ENCODE data around the gene ATXN1.

The ATXN1 gene

GRCh38 chr6:16522937-16523336 lies 238.3 kb downstream of the ATXN1 start:
- DNase-seq: no peak

- no peak for DNase-seq
These were observed 239.7 kb downstream of the ATXN1 start for GRCh38 chr6:16521528-16521927.

- DNase-seq: no peak
These were observed 241.7 kb downstream of the ATXN1 start for GRCh38 chr6:16519265-16520242.

- no peak for DNase-seq
These were observed 243.0 kb downstream of the ATXN1 start for GRCh38 chr6:16518265-16518664.

- DNase-seq: peak; percentile 64
These were observed 247.0 kb downstream of the ATXN1 start for GRCh38 chr6:16514249-16514648.

GRCh38 chr6:16512544-16513290 lies 248.5 kb downstream of the ATXN1 start:
- peak; percentile 37 for DNase-seq

- DNase-seq: no peak
These were observed 249.4 kb downstream of the ATXN1 start for GRCh38 chr6:16511723-16512489.

GRCh38 chr6:16511040-16511660 lies 250.1 kb downstream of the ATXN1 start:
- peak; percentile 39 for DNase-seq

- no peak for DNase-seq
These were observed 251.0 kb downstream of the ATXN1 start for GRCh38 chr6:16510245-16510644.

- no peak for DNase-seq
These were observed 252.3 kb downstream of the ATXN1 start for GRCh38 chr6:16508959-16509358.

- no peak for DNase-seq
These were observed 255.4 kb downstream of the ATXN1 start for GRCh38 chr6:16505711-16506357.

- DNase-seq: no peak
These were observed 256.7 kb downstream of the ATXN1 start for GRCh38 chr6:16504609-16505008.

- peak; percentile 65 for DNase-seq
These were observed 257.3 kb downstream of the ATXN1 start for GRCh38 chr6:16503970-16504415.

- DNase-seq: no peak
These were observed 258.0 kb downstream of the ATXN1 start for GRCh38 chr6:16503241-16503775.

- no peak for DNase-seq
These were observed 262.3 kb downstream of the ATXN1 start for GRCh38 chr6:16498957-16499356.

- DNase-seq: no peak
These were observed 263.0 kb downstream of the ATXN1 start for GRCh38 chr6:16498237-16498636.

GRCh38 chr6:16496991-16497801 lies 264.1 kb downstream of the ATXN1 start:
- DNase-seq: no peak

GRCh38 chr6:16496210-16496609 lies 265.1 kb downstream of the ATXN1 start:
- DNase-seq: no peak

- no peak for DNase-seq
These were observed 266.5 kb downstream of the ATXN1 start for GRCh38 chr6:16494793-16495192.

- DNase-seq: no peak
These were observed 267.5 kb downstream of the ATXN1 start for GRCh38 chr6:16493802-16494201.

GRCh38 chr6:16493112-16493511 lies 268.1 kb downstream of the ATXN1 start:
- DNase-seq: no peak
